GM12874 (cell line): ENCODE results near the gene AMER2.

Experiments
- TF ChIP-seq, protein P1 (sequence below): IDR thresholded peaks from 2 replicates; pipeline ENCODE4 v1.5.1; 2011; ENCODE audit warnings: low read depth, mild to moderate bottlenecking, control low read depth, low read length, moderate library complexity; ENCODE audit not compliant: insufficient read depth

The AMER2 gene

DNA sequence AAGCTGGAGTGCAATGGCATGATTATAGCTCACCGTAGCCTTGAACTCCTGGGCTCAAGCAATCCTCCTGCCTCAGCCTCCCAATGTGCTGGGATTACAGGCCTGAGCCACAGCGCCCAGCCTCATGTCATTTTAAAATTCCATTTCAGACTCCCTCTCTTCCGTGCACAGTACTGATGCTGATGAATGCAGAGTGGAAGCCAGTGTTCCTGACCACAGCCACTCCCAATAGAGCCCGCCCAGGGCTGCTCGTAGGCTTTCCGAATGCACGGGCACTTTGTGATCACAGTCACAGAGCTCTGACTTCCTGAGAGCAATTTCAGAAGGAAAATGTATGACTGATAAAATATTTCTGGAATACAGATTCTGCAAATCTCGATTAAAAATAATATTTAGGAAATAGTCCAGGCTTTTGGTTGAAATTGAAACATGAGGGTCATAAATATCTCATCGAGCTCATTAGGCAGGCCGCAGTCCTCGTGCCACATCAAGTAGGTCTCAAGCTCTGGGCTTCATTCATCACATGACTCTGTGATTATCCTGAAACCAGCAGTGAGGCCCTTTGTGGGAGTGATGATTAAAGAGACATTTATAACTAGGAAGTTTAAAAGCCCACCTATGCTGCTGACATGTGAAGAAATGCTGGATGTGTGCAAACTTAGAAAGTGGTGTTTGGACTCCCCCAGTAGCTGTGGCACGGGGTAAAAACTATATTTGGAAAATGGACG, 38.9 kb upstream of the AMER2 start:
- TF ChIP-seq, protein P1, sequence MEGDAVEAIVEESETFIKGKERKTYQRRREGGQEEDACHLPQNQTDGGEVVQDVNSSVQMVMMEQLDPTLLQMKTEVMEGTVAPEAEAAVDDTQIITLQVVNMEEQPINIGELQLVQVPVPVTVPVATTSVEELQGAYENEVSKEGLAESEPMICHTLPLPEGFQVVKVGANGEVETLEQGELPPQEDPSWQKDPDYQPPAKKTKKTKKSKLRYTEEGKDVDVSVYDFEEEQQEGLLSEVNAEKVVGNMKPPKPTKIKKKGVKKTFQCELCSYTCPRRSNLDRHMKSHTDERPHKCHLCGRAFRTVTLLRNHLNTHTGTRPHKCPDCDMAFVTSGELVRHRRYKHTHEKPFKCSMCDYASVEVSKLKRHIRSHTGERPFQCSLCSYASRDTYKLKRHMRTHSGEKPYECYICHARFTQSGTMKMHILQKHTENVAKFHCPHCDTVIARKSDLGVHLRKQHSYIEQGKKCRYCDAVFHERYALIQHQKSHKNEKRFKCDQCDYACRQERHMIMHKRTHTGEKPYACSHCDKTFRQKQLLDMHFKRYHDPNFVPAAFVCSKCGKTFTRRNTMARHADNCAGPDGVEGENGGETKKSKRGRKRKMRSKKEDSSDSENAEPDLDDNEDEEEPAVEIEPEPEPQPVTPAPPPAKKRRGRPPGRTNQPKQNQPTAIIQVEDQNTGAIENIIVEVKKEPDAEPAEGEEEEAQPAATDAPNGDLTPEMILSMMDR, result no peak

DNA sequence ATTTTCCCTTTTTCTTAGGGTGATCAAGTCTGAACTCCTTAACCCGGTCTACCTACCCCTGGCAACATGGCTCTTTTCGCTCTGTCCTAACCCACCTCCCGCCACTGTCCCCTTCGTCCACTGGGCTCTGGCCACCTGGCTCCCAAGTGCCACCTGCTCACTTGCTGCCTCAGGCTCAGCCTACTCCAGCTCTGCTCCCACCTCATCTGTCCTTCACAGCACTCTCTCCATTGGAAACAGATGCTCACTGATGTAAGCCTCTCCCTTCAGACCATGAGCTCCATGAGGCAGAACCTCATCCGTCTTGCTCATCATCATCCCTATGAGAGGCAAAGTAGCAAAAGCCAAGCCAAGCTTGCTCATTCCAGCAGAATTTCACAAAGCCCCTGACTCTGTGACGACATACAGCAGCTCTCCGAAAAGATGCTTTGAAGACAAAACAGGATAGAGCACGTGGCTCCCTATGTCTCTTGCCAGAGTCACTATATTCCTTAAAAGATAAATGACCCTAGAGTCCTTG, 35.3 kb upstream of the AMER2 start:
- TF ChIP-seq, protein P1, result no peak

DNA sequence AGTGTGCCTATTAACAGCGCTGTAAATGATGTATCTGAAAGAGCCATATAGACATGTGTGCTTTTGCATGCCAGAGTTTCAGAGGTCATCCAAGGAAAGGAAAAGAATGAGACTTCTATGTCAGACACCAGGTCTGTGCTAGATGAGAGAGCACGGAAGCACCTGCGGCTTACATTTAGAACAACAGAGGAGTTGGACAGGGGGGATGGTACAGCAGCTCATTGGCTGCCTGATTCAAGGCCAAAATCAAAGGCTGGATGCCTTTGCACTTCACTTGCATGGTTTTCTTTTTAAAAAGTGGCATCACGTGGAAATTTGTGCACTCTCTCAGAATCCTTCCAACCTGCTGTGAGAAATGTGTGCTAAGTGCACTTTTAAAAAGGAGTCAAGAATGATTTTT, 32.8 kb upstream of the AMER2 start:
- TF ChIP-seq, protein P1, result no peak

DNA sequence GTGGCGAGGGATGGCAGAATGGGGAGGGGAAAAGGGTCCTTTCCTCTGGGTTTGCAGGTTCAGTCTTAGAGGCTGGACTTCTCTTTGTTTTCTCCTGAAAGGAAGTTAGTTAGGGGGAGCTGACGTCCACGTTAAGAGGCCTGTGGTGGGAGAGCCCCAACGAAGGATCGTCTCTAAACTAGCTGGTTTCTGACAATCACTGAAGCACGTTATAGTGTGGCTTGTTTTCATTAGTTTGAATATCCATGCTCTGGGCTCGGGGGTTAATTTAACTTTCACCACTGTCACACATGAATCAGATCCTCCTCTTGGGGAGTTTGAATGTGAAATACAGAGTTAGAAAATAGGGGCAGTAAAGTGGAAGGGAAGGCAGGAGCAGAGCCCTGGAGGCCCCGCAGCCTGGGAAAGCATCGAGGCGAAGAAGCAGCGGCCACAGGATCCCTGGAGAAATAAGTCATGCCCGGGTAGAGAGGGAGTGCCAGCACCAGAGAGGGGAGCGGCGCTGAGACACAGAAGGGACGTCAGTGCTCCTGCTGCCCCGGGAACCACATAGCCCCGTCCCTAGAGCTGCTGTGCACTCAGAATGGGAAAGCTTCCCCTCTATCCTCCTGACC, 31.1 kb upstream of the AMER2 start:
- TF ChIP-seq, protein P1, result no peak

DNA sequence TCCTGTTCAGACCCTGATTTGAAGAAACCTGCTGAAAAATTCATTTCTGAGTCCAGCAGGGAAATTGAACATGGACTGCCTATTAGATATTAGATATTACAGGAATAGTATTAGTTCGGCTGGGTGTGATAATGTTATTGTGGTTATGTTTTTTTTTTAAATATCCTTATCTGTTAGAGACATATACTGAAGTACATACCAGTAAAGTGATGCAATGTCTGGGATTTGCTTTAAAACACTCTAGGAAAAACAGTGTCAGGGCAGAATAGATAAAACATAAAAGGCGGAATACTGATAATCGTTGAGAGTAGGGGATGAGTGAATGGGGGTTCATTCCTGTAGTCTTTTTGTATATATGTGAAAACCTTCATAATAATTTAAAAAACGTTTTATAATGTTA, 28.7 kb upstream of the AMER2 start:
- TF ChIP-seq, protein P1, result no peak

DNA sequence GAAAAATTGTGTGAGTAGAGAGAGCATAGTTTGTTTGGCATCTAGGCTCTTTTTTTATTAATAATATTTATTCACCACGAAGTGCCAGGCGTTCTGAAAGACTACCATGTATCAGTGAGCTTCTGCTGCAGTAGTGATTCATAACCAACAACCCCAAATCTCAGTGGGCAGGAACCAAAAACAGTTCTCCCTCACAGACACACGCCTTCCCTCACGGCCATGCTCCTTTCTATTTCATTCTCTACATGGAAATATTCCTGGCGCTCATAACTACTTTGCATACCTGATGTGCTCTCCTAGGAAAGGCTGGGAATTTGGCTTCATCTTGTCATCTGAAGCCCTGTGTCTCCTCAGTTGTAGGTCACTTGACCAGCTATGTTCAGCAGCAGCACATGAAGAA, 26.6 kb upstream of the AMER2 start:
- TF ChIP-seq, protein P1, result no peak

DNA sequence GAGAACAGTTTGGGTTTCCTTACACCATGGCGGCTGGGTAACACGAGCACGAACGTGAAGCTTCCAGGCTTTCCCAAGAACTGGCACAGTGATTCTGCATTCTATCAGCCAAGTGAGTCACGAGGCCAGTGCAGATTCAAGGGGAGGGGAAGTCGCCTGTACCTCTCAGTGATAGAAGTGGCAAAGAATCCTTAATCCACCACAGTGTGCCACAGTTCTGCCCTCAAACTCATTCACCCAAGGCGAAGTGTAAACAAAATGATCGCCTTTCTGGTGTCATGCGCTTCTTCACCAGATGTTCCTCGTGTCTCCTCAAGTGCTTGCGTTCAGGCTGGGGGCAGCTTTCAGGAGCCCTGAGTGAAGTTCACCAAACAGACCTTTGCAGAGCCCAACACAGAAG, 24.9 kb upstream of the AMER2 start:
- TF ChIP-seq, protein P1, result no peak
